HepG2 (cell line): ENCODE data around the gene QSOX1. TPM values are rescaled to one million over a fixed set of nuclear protein-coding genes. Genes with fewer than 3 reads are reported as not detected.
A peak's percentile ranks its signal among the peaks of the same experiment; 100 is the strongest.

Experiments used
- ATF7-NPFF ChIP-seq: sonication (generic); formaldehyde crosslinking; IDR thresholded peaks from 2 replicates; pipeline ENCODE4 v1.8.1; 2023; ENCODE audit warnings: mild to moderate bottlenecking, low read depth, missing genetic modification reagents, moderate library complexity
- ATM ChIP-seq: fragments of 450-650 bp; IDR thresholded peaks from 2 replicates; pipeline ENCODE4 v1.7.1; 2017; ENCODE audit warnings: mild to moderate bottlenecking, borderline replicate concordance
- DNMT3B ChIP-seq: conservative IDR thresholded peaks from 2 replicates; pipeline ENCODE4 v1.6.1; 2016; ENCODE audit warnings: missing biosample characterization, control low read depth
- ELK4 ChIP-seq: sonication (generic); formaldehyde crosslinking; IDR thresholded peaks from 2 replicates; pipeline ENCODE4 v1.9.0; 2021; ENCODE audit warnings: missing genetic modification reagents, borderline replicate concordance
- FOXO1 ChIP-seq: sonication (generic); formaldehyde crosslinking; IDR thresholded peaks from 2 replicates; pipeline ENCODE4 v1.4.0; 2020; ENCODE audit warnings: missing genetic modification reagents
- GATAD2A ChIP-seq: IDR thresholded peaks from 2 replicates; pipeline ENCODE4 v1.6.1; 2016
- HDAC2 ChIP-seq: sonication (generic); formaldehyde crosslinking; IDR thresholded peaks from 2 replicates; pipeline ENCODE4 v1.4.0; 2020; ENCODE audit warnings: missing genetic modification reagents
- IRF2 ChIP-seq: IDR thresholded peaks from 2 replicates; pipeline ENCODE4 v1.6.1; 2018; ENCODE audit warnings: missing genetic modification reagents, missing compliant biosample characterization
- MTERF4 ChIP-seq: sonication (generic); formaldehyde crosslinking; IDR thresholded peaks from 2 replicates; pipeline ENCODE4 v1.8.0; 2023; ENCODE audit warnings: mild to moderate bottlenecking, missing genetic modification reagents
- NR2F1 ChIP-seq, 2 experiments: fragments of 450-650 bp in 1 of 2; formaldehyde crosslinking in 1 of 2; IDR thresholded peaks; 2 replicates each; pipeline versions ENCODE4 v1.5.0 to v1.6.1; 2016 to 2020; ENCODE audit warnings: mild to moderate bottlenecking in 1 of 2, missing compliant biosample characterization in 1 of 2, missing genetic modification reagents in 1 of 2, moderate library complexity in 1 of 2
- PHF21A ChIP-seq: sonication (generic); formaldehyde crosslinking; IDR thresholded peaks from 2 replicates; pipeline ENCODE4 v1.5.0; 2020; ENCODE audit warnings: mild to moderate bottlenecking, missing genetic modification reagents
- PLSCR1 ChIP-seq: sonication (generic); formaldehyde crosslinking; IDR thresholded peaks from 2 replicates; pipeline ENCODE4 v1.5.0; 2020; ENCODE audit warnings: missing genetic modification reagents, mild to moderate bottlenecking, borderline replicate concordance
- POGZ ChIP-seq: sonication (generic); formaldehyde crosslinking; IDR thresholded peaks from 2 replicates; pipeline ENCODE4 v1.4.0; 2020; ENCODE audit warnings: mild to moderate bottlenecking, missing genetic modification reagents
- PPARG ChIP-seq: conservative IDR thresholded peaks from 2 replicates; pipeline ENCODE4 v1.6.1; 2016; ENCODE audit warnings: missing biosample characterization, missing genetic modification reagents
- RARG ChIP-seq: sonication (generic); formaldehyde crosslinking; IDR thresholded peaks from 2 replicates; pipeline ENCODE4 v1.4.0; 2020; ENCODE audit warnings: low read depth, mild to moderate bottlenecking, missing genetic modification reagents
- RORA ChIP-seq: sonication (generic); formaldehyde crosslinking; IDR thresholded peaks from 2 replicates; pipeline ENCODE4 v1.5.0; 2020; ENCODE audit warnings: mild to moderate bottlenecking, missing genetic modification reagents, moderate library complexity
- SCMH1 ChIP-seq: sonication (generic); formaldehyde crosslinking; IDR thresholded peaks from 2 replicates; pipeline ENCODE4 v1.9.0; 2021; ENCODE audit warnings: missing genetic modification reagents, mild to moderate bottlenecking, borderline replicate concordance
- ZBTB7A ChIP-seq: sonication (generic); formaldehyde crosslinking; IDR thresholded peaks from 2 replicates; pipeline ENCODE4 v1.8.0; 2022; ENCODE audit warnings: mild to moderate bottlenecking, missing genetic modification reagents
- ZMAT3 ChIP-seq: sonication (generic); formaldehyde crosslinking; conservative IDR thresholded peaks from 2 replicates; pipeline ENCODE4 v1.7.0; 2021; ENCODE audit warnings: missing genetic modification reagents
- ZNF101 ChIP-seq: sonication (generic); formaldehyde crosslinking; IDR thresholded peaks from 2 replicates; pipeline ENCODE4 v1.4.0; 2020; ENCODE audit warnings: mild to moderate bottlenecking, low read depth, missing genetic modification reagents, borderline replicate concordance
- ZNF160 ChIP-seq: sonication (generic); formaldehyde crosslinking; IDR thresholded peaks from 2 replicates; pipeline ENCODE4 v1.8.0; 2022; ENCODE audit warnings: mild to moderate bottlenecking, inconsistent platforms, missing genetic modification reagents
- ZNF552 ChIP-seq: sonication (generic); formaldehyde crosslinking; IDR thresholded peaks from 2 replicates; pipeline ENCODE4 v1.9.0; 2022; ENCODE audit warnings: missing genetic modification reagents, mild to moderate bottlenecking, borderline replicate concordance
- ZNF644 ChIP-seq: IDR thresholded peaks from 2 replicates; pipeline ENCODE4 v1.6.1; 2016; ENCODE audit warnings: low read depth
- ZNF740 ChIP-seq: sonication (generic); formaldehyde crosslinking; IDR thresholded peaks from 2 replicates; pipeline ENCODE4 v1.4.0; 2020; ENCODE audit warnings: missing genetic modification reagents
- ZNF784 ChIP-seq: sonication (generic); formaldehyde crosslinking; IDR thresholded peaks from 2 replicates; pipeline ENCODE4 v1.5.1; 2020; ENCODE audit warnings: missing genetic modification reagents, mild to moderate bottlenecking, borderline replicate concordance
- ZSCAN5A ChIP-seq: sonication (generic); formaldehyde crosslinking; IDR thresholded peaks from 2 replicates; pipeline ENCODE4 v1.8.0; 2022; ENCODE audit warnings: mild to moderate bottlenecking, missing genetic modification reagents, borderline replicate concordance
- ZSCAN9 ChIP-seq: IDR thresholded peaks from 2 replicates; pipeline ENCODE4 v1.6.1; 2016; ENCODE audit warnings: borderline replicate concordance
- polyA plus RNA-seq, 8 experiments: library from polyadenylated mRNA; depleted of rRNA in 3 of 8; stranded (reverse) in 7 of 8; unstranded in 1 of 8; fragments of >200 nt; fragmentation: Illumina TruSeq in 4 of 8; extraction: Trizol in 4 of 8; gene quantifications; 2 replicates each; pipeline versions ENCODE4 v1.2.1 to v1.2.3, GENCODE V29; 2011 to 2016; ENCODE audit warnings: low read depth in 4 of 8, missing spikeins in 1 of 8, mixed read lengths in 1 of 8; ENCODE audit not compliant: insufficient read depth in 1 of 8
- total RNA-seq, 5 experiments: library from RNA; depleted of rRNA; stranded (reverse); fragments of >200 nt; fragmentation: Illumina TruSeq; extraction: Trizol; gene quantifications; 2 replicates each; pipeline ENCODE4 v1.2.3, GENCODE V29; 2016; ENCODE audit warnings: low read depth in 1 of 5

The QSOX1 gene
- total and polyA plus RNA-seq, 2 of the 13 experiments (the other 11 are each of a cell fraction or from before 2014, with no cell fraction given), result 6.8 to 40.2 TPM

GRCh38 chr1:180157576-180158057, 2.9 kb downstream of the QSOX1 start (continued):
- no peak for TF ChIP-seq PLSCR1 (CRISPR knock-in tag)
- TF ChIP-seq ATM, result no peak
- TF ChIP-seq IRF2 (CRISPR knock-in tag), result peak; percentile 54; the same call in 1 of the 2 replicates
- TF ChIP-seq RARG (CRISPR knock-in tag), result no peak
- no peak for TF ChIP-seq ZNF784
- no peak; the same call in 1 of the 2 replicates for TF ChIP-seq PPARG (CRISPR knock-in tag)
- TF ChIP-seq ZNF101 (CRISPR knock-in tag), result no peak
- no peak; the same call in 1 of the 2 replicates for TF ChIP-seq ZMAT3
- TF ChIP-seq NR2F1 (CRISPR knock-in tag; IDR thresholded peaks at IDR 0.05), result 0 out of 4 replicates have a peak, but pooled peaks of 1 of the 2 experiments have one; percentile 8
- no peak for TF ChIP-seq ZBTB7A (CRISPR knock-in tag)
- peak; percentile 49; the same call in 1 of the 2 replicates for TF ChIP-seq FOXO1 (CRISPR knock-in tag)
- 0 out of 2 replicates have a peak, but pooled peaks have one; percentile 23 for TF ChIP-seq MTERF4 (CRISPR knock-in tag)
- TF ChIP-seq POGZ, result peak; percentile 65
- TF ChIP-seq ZNF160 (CRISPR knock-in tag), result no peak
- no peak for TF ChIP-seq DNMT3B (CRISPR knock-in tag)
- TF ChIP-seq PHF21A, result peak; percentile 92
- no peak for TF ChIP-seq RORA (CRISPR knock-in tag)
- TF ChIP-seq GATAD2A (CRISPR knock-in tag), result peak; percentile 88
- peak; percentile 69 for TF ChIP-seq ZNF644
- TF ChIP-seq ZNF552 (CRISPR knock-in tag), result no peak
- TF ChIP-seq ZNF740 (CRISPR knock-in tag), result no peak
- peak; percentile 84 for TF ChIP-seq ZSCAN9 (CRISPR knock-in tag)
- no peak for TF ChIP-seq ZSCAN5A (CRISPR knock-in tag)
- TF ChIP-seq ATF7-NPFF (CRISPR knock-in tag), result no peak
- TF ChIP-seq ELK4 (CRISPR knock-in tag), result no peak
- TF ChIP-seq SCMH1, result no peak
- TF ChIP-seq HDAC2 (CRISPR knock-in tag), result peak; percentile 77; the same call in 1 of the 2 replicates
